Fibroblast of villous mesenchyme (primary cell): ENCODE results near the gene DSEL. TPM values are rescaled to one million over a fixed set of nuclear protein-coding genes. Genes with fewer than 3 reads are reported as not detected.

Source experiments
- DNase-seq: peaks from one replicate; pipeline ENCODE4 v3.0.0-alpha.2; 2010; ENCODE audit warnings: low read depth
- H3K4me3 ChIP-seq: 2 replicates; pipeline ENCODE4 v1.5.1; 2011; ENCODE audit warnings: low read depth, mild to moderate bottlenecking, low read length
- total RNA-seq: library from RNA; depleted of rRNA; stranded (reverse); fragments of >200 nt; gene quantifications from 2 replicates; pipeline ENCODE4 v1.2.3, GENCODE V29; 2012
- TF ChIP-seq, protein P1 (sequence below): IDR thresholded peaks from 2 replicates; pipeline ENCODE4 v1.5.1; 2012; ENCODE audit warnings: low read depth, mild to moderate bottlenecking, low read length; ENCODE audit not compliant: insufficient read depth

Gene DSEL
- total RNA-seq, 1 donor = 218 TPM

DNA sequence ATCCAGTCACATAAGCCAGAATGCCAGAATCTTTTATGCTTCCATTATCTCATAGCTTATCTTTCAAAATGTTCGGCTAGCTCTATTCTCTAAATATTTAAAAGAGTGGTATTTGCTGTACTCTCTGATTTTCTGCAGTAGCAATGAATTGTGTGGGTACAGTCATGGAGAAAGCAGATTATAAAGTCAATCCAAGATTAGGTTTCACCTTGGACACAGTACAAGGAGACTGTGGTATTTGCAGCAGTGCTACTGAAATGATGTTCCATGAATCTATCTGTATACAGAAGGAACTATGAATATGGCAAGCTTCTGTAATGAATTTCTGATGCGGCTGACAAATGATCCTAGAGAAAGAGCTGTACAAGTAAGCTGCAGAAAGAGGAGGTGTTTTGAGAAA, 15.4 kb upstream of the DSEL start:
- H3K4me3 ChIP-seq = no peak overlapping the region
- TF ChIP-seq, protein P1, sequence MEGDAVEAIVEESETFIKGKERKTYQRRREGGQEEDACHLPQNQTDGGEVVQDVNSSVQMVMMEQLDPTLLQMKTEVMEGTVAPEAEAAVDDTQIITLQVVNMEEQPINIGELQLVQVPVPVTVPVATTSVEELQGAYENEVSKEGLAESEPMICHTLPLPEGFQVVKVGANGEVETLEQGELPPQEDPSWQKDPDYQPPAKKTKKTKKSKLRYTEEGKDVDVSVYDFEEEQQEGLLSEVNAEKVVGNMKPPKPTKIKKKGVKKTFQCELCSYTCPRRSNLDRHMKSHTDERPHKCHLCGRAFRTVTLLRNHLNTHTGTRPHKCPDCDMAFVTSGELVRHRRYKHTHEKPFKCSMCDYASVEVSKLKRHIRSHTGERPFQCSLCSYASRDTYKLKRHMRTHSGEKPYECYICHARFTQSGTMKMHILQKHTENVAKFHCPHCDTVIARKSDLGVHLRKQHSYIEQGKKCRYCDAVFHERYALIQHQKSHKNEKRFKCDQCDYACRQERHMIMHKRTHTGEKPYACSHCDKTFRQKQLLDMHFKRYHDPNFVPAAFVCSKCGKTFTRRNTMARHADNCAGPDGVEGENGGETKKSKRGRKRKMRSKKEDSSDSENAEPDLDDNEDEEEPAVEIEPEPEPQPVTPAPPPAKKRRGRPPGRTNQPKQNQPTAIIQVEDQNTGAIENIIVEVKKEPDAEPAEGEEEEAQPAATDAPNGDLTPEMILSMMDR = no peak
- no peak for DNase-seq

DNA sequence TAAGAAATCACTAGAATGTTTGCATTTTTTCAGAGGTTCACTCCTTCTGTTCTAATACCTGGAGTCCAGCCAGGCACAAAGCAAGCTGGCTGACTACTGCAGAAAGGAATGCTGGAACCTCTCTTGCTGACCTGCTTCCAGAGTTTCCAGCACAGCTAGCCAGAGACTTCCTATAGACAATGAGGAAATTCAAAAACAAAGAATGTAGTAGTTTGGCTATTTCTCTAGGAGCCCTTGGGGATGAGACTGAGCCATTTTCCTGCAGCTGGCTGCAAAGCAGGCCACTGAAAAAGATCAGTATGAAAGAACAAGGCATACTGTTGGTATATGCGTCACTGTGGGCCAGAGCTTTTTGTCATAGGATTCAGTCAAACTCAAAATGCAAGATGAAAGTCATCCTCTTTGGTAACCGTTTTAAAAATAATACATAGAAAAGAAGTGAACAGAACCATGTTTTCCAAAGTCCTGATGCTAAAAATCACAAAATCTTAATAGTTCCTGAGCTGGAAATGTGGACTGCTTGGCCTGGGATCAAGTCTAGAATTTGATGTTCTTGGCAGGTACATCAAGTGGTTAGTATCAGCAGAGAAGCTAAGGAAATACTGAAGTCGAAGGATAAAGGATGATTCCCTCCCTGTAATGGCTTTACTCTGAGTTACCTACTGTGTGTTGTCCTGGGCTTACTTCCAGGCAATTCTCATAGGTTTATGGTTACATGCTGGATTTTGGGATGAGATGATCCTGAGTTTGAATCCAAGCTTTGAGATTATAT, 9.0 kb upstream of the DSEL start:
- TF ChIP-seq, protein P1 = no peak
- H3K4me3 ChIP-seq = no peak overlapping the region
- DNase-seq = peak; percentile 96

DNA sequence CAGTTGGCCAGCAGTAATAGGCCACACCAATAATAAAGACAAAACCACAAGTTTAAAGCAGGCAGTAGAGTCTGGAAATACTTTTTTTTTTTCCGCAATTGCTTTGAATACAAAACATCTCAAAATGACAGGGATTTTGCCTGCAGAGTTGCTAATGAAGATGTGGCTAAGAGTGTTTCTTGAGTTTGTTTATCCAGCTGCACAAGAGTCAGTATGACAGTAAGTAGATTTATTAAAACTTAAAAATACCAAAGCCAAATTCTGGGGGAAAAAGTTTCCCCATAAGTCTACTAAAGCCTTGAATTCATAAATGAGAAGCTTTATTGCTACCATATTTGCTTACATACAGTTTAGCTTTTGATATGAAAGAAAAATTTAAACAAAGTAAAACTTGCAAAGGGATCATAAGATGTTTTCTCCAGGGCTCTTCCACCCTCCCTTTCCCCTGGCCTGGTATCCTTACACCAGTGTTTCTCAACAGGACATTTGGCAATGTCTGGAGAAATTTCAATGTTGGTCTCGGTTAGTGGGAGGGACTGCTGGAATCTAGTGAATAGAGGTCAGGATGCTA, 3.9 kb upstream of the DSEL start:
- peak; percentile 96 for DNase-seq
- no peak overlapping the region for H3K4me3 ChIP-seq
- TF ChIP-seq, protein P1 = no peak

DNA sequence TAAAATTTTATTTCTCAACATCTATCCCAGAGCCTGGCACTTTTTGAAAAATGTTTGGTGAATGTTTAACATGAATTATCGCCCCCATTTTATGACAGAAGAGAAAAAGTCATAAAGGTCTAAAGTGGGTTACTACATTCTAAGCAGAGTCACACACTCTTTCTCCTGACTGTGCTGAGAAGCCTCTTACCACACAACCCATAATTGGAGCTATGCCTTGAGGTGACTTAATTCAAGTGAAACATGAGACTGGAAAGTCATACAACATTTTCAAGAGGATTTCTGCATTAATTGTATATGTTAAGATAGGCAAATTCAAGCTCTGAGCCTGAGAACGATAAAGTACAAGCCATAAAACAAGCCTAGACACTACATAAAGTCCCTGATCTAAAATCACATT, 3.1 kb upstream of the DSEL start:
- TF ChIP-seq, protein P1 = no peak
- peak; percentile 86 for DNase-seq
- H3K4me3 ChIP-seq = no peak overlapping the region

DNA sequence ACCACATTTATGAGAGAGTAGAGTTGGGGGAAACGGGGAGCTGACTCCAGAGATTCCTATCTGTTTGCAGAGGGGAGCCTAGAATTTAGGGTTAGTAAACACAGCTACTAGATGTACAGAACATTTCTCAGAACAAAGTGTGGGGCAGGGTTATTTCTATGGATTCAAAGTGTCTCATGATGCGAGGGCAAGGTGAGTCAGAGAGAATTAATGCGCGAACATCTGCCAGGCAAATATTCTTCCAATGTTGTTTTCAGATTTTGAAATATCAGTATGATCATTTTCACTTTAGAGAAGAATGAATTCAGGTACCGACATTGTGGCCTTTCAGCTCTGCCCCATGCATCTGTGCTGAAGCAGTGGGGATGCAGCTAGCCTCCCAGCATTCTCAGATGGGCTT, 2.0 kb upstream of the DSEL start:
- no peak for DNase-seq
- H3K4me3 ChIP-seq = no peak overlapping the region
- TF ChIP-seq, protein P1 = no peak

DNA sequence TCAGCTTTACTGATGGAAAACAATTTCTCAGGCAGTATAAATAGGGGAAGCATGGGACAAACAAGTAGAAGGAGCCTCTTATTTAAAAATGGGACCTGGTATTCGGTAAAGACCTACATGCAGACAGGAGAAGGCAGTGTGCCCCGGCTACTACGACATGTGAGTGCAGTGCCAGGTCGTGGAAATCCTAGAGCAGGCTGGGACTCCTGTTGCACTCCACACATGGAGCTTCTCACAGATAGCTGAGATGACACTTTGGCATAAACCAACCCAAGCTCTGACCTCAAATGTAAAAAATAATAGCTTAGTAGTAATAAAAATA, 885 bp upstream of the DSEL start:
- peak; percentile 34 for DNase-seq
- TF ChIP-seq, protein P1 = no peak
- peak overlapping the region; percentile 75 for H3K4me3 ChIP-seq

DNA sequence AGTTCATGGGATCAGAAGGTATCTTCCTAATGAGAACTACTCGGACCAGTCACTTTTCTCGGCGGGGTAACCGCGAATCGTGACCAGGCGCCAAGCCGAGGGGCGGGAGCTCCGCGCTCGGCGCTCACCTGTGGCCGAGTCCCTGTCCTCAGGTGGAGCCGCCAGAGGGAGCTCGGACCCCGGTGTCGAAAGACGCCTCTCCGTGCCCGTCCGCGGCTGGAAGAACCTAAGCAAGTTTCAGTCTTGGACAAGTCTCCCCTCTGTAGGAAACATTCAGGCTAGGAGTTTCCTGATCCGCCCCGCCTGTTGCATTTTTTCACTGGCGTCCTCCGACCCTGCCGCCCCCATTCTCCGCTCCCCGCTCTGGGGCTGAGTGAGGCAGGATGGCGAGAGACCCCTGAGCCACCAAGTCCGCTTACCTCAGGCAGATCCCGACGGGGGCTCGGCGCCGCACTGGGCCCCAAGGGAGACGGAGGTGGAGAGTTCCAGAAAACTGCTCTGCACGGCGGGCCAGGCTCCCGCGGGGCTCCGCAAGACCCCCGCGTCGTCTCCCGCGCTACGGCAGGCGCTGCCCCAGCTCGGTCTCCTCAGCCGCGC, 480 bp downstream of the DSEL start:
- H3K4me3 ChIP-seq = peak overlapping the region; percentile 96
- TF ChIP-seq, protein P1 = peak; percentile 83
- DNase-seq = peak; percentile 88
